Chondrocyte (in vitro differentiated cells): Measurements from ENCODE around the gene SLC38A7. TPM values are rescaled to one million over a fixed set of nuclear protein-coding genes. Genes with fewer than 3 reads are reported as not detected.

Source experiments
- DNase-seq: peaks from one replicate; pipeline ENCODE4 v3.0.0; 2021; ENCODE audit warnings: mixed read lengths, low spot score
- H3K27ac Mint-ChIP-seq: one replicate; pipeline ENCODE4 v1.8.0; 2021; ENCODE audit warnings: mild to moderate bottlenecking, moderate library complexity, mixed read lengths; ENCODE audit not compliant: unreplicated experiment
- H3K27me3 Mint-ChIP-seq: 2 replicates; pipeline ENCODE4 v1.8.0; 2021; ENCODE audit warnings: low read depth, mixed read lengths
- H3K36me3 Mint-ChIP-seq: 2 replicates; pipeline ENCODE4 v1.8.0; 2021; ENCODE audit warnings: low read depth, mixed read lengths
- H3K4me1 Mint-ChIP-seq: 2 replicates; pipeline ENCODE4 v1.8.0; 2021; ENCODE audit warnings: low read depth, mild to moderate bottlenecking, mixed read lengths
- H3K4me3 Mint-ChIP-seq: one replicate; pipeline ENCODE4 v1.8.0; 2021; ENCODE audit warnings: mild to moderate bottlenecking, moderate library complexity, mixed read lengths; ENCODE audit not compliant: unreplicated experiment
- H3K9me3 Mint-ChIP-seq: 2 replicates; pipeline ENCODE4 v1.8.0; 2021; ENCODE audit warnings: low read depth, mixed read lengths
- CTCF ChIP-seq: fragments of 200-600 bp; sonication (generic); IDR thresholded peaks from 2 replicates; pipeline ENCODE4 v1.5.0; 2021; ENCODE audit warnings: antibody characterized with exemption, mild to moderate bottlenecking, moderate library complexity
- total RNA-seq: library from RNA; stranded (reverse); gene quantifications from 3 replicates; pipeline ENCODE4 v1.2.1, GENCODE V29; 2021

The SLC38A7 gene
- total RNA-seq, 1 donor from 2014 or later, result 45.1 TPM

GRCh38 chr16:58651965-58652348, 32.6 kb downstream of the SLC38A7 start:
- no peaks in the 10 kb centered on the region for H3K36me3 Mint-ChIP-seq
- H3K27me3 Mint-ChIP-seq, result no peaks in the 10 kb centered on the region
- no peaks in the 10 kb centered on the region for H3K4me1 Mint-ChIP-seq
- DNase-seq, result no peak
- no peaks in the 10 kb centered on the region for H3K9me3 Mint-ChIP-seq
- no peak overlapping the region for H3K27ac Mint-ChIP-seq
- TF ChIP-seq CTCF, result no peak
- no peak overlapping the region for H3K4me3 Mint-ChIP-seq

GRCh38 chr16:58649707-58650106, 34.9 kb downstream of the SLC38A7 start:
- Mint-ChIP-seq H3K36me3 (no peaks in the 10 kb centered on the region), H3K9me3 (no peaks in the 10 kb centered on the region), H3K4me1 (no peaks in the 10 kb centered on the region), H3K4me3 (no peak overlapping the region), H3K27ac (no peak overlapping the region), H3K27me3 (no peaks in the 10 kb centered on the region)
- TF ChIP-seq CTCF, result no peak
- DNase-seq, result no peak

- no peaks in the 10 kb centered on the region for H3K36me3 Mint-ChIP-seq
- no peaks in the 10 kb centered on the region for H3K4me1 Mint-ChIP-seq
- H3K9me3 Mint-ChIP-seq, result no peaks in the 10 kb centered on the region
- no peak for TF ChIP-seq CTCF
- H3K4me3 Mint-ChIP-seq, result no peak overlapping the region
- no peaks in the 10 kb centered on the region for H3K27me3 Mint-ChIP-seq
- no peak for DNase-seq
- H3K27ac Mint-ChIP-seq, result no peak overlapping the region
Observed at GRCh38 chr16:58647107-58647506, 37.5 kb downstream of the SLC38A7 start.

GRCh38 chr16:58644765-58645487, 39.6 kb downstream of the SLC38A7 start:
- Mint-ChIP-seq H3K9me3 (no peaks in the 10 kb centered on the region), H3K27me3 (no peaks in the 10 kb centered on the region), H3K36me3 (no peaks in the 10 kb centered on the region), H3K4me3 (no peak overlapping the region), H3K27ac (no peak overlapping the region), H3K4me1 (no peaks in the 10 kb centered on the region)
- no peak for TF ChIP-seq CTCF
- DNase-seq, result no peak

GRCh38 chr16:58644108-58644507, 40.5 kb downstream of the SLC38A7 start:
- Mint-ChIP-seq H3K27me3 (no peaks in the 10 kb centered on the region), H3K36me3 (no peaks in the 10 kb centered on the region), H3K9me3 (no peaks in the 10 kb centered on the region), H3K27ac (no peak overlapping the region), H3K4me1 (no peaks in the 10 kb centered on the region), H3K4me3 (no peak overlapping the region)
- no peak for TF ChIP-seq CTCF
- no peak for DNase-seq
